AG04449 (cell line): ENCODE results near the gene GPR34.

Experiments
- CTCF ChIA-PET: fragments of 350-600 bp; formaldehyde crosslinking; extraction: SDS; loops from one replicate; lab custom pipeline; 2021; ENCODE audit warnings: antibody characterized with exemption; lab: Yijun Ruan, JAX
- POLR2A ChIA-PET: fragments of 400-600, 350-600 bp; formaldehyde crosslinking; extraction: SDS; loops from one replicate; lab custom pipeline; 2020; ENCODE audit warnings: antibody characterized with exemption, inconsistent platforms; lab: Yijun Ruan, JAX
- DNase-seq: peaks from one replicate; pipeline ENCODE4 v3.0.0-alpha.2; 2010; ENCODE audit warnings: low read depth, low spot score
- H3K4me3 ChIP-seq: 2 replicates; pipeline ENCODE4 v1.5.1; 2011; ENCODE audit warnings: low read depth, mild to moderate bottlenecking, control low read depth, low read length
- TF ChIP-seq, protein P1 (sequence below): IDR thresholded peaks from one replicate; pipeline ENCODE4 v1.5.1; 2011; ENCODE audit warnings: mild to moderate bottlenecking, moderate library complexity, low read length, control low read depth, inconsistent platforms; ENCODE audit not compliant: insufficient read depth; ENCODE audit errors: missing control alignments

The GPR34 gene

DNA sequence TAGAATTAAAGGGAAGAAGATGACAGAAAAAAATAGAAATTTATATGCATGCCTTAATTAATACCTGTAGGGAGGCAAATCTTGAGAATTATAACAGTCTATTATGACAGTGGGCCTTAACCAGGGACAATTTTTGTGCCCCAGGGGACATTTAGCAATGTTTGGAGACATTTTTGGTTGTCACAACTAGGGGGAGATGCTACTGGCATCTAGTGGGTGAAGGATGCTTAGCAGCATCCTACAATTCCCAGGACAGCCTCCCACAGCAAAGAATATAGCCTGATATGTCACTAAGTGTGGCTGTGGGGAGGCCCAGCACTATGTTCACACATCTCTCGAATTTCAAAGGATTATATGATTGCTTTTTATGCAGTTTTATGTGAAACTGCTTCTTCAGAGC is 45.8 kb downstream of the GPR34 start:
- TF ChIP-seq, protein P1, sequence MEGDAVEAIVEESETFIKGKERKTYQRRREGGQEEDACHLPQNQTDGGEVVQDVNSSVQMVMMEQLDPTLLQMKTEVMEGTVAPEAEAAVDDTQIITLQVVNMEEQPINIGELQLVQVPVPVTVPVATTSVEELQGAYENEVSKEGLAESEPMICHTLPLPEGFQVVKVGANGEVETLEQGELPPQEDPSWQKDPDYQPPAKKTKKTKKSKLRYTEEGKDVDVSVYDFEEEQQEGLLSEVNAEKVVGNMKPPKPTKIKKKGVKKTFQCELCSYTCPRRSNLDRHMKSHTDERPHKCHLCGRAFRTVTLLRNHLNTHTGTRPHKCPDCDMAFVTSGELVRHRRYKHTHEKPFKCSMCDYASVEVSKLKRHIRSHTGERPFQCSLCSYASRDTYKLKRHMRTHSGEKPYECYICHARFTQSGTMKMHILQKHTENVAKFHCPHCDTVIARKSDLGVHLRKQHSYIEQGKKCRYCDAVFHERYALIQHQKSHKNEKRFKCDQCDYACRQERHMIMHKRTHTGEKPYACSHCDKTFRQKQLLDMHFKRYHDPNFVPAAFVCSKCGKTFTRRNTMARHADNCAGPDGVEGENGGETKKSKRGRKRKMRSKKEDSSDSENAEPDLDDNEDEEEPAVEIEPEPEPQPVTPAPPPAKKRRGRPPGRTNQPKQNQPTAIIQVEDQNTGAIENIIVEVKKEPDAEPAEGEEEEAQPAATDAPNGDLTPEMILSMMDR = peak; percentile 31
- no peak for DNase-seq
- POLR2A ChIA-PET = no interaction called here
- CTCF ChIA-PET = no interaction called here
- H3K4me3 ChIP-seq = no peak overlapping the region

DNA sequence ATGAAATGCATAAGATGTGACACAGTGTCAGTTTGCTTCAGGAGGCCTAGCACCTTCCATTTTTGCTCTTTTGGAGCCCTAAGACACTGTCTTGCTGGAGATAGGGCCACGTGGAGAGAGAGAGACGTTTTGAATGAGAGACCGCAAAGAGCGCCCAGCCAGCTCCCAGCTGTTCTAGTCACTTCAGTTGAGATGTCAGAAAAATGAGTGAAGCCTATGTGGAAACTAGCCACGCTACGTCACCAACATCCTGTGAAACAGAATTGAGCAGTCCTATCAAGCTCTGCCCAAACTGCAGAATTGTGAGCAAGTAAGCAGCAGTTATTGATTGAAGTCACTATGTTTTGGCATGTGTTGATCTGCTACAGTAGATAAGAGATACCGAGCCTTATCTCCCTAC is 48.3 kb downstream of the GPR34 start:
- no peak overlapping the region for H3K4me3 ChIP-seq
- TF ChIP-seq, protein P1 = no peak
- no peak for DNase-seq
- CTCF ChIA-PET = no interaction called here
- POLR2A ChIA-PET = no interaction called here

DNA sequence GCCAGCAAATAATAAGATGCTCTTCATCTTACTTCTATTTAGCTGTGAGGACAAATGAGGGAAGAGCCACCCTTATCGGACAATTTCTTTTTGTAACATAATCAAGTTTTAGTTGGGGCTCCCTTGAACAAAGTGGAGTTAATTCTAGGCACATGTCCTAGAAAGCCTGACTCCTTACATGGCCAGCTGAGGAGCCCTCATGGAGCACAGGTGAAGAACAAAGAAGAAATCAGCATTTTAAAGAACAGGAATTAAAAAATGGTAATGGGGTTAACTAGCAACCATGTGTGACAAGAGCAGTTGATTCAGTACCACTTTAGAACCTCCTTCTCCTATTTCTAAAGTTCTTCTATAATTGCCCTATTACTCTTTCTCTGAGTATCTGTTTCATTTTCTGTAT is 51.1 kb downstream of the GPR34 start:
- H3K4me3 ChIP-seq = no peak overlapping the region
- ChIA-PET CTCF (interaction anchor here (1.3 kb wide), 1 partner anchor 9 kb away, joined by 3 read pairs; no protein-coding TSS in a partner anchor), POLR2A (no interaction called here)
- TF ChIP-seq, protein P1 = no peak
- DNase-seq = no peak
